GM12874 (cell line): ENCODE results near the gene QRICH2.

Experiments
- TF ChIP-seq, protein P1 (sequence below): IDR thresholded peaks from 2 replicates; pipeline ENCODE4 v1.5.1; 2011; ENCODE audit warnings: low read depth, mild to moderate bottlenecking, control low read depth, low read length, moderate library complexity; ENCODE audit not compliant: insufficient read depth

QRICH2 gene

DNA sequence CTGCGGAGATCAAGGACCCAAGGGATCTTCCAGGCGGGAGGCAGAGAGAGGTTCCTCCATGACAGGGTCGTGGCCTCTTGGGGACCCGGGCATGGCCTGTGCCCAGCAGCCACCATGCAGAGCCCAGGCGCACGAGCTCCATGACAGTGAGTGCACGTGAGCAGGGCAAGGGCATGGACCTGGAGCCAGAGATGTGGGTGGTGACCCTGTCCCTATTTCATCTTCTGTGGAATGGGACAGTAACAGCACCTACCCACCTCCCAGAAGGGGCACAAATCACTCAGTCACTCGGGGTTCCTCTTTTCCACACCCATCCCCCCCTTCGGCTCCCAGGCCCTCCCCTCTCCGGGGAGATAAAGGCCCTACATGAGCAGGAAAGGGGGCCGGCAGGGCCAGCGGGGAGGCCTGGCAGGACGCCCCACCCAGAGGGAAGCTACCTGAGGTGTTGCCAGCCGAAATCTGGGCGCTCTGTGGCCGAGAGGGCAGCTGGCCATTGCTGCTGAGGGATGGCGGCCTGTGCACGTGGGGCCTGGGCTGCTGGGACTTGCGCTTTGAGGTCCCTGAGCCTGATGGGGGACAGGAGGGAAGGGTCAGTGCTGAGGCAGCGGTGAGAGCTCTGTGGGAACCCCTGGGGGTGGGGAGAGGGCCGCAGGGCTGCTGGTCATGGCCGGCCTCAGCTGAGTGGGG is 32.6 kb downstream of the QRICH2 start:
- TF ChIP-seq, protein P1, sequence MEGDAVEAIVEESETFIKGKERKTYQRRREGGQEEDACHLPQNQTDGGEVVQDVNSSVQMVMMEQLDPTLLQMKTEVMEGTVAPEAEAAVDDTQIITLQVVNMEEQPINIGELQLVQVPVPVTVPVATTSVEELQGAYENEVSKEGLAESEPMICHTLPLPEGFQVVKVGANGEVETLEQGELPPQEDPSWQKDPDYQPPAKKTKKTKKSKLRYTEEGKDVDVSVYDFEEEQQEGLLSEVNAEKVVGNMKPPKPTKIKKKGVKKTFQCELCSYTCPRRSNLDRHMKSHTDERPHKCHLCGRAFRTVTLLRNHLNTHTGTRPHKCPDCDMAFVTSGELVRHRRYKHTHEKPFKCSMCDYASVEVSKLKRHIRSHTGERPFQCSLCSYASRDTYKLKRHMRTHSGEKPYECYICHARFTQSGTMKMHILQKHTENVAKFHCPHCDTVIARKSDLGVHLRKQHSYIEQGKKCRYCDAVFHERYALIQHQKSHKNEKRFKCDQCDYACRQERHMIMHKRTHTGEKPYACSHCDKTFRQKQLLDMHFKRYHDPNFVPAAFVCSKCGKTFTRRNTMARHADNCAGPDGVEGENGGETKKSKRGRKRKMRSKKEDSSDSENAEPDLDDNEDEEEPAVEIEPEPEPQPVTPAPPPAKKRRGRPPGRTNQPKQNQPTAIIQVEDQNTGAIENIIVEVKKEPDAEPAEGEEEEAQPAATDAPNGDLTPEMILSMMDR: no peak

- TF ChIP-seq, protein P1: no peak
Observed at GRCh38 chr17:76274112-76274956, 33.7 kb downstream of the QRICH2 start.

GRCh38 chr17:76273445-76274111 is 34.5 kb downstream of the QRICH2 start:
- TF ChIP-seq, protein P1: no peak

GRCh38 chr17:76272541-76273444 is 35.3 kb downstream of the QRICH2 start:
- TF ChIP-seq, protein P1: no peak

DNA sequence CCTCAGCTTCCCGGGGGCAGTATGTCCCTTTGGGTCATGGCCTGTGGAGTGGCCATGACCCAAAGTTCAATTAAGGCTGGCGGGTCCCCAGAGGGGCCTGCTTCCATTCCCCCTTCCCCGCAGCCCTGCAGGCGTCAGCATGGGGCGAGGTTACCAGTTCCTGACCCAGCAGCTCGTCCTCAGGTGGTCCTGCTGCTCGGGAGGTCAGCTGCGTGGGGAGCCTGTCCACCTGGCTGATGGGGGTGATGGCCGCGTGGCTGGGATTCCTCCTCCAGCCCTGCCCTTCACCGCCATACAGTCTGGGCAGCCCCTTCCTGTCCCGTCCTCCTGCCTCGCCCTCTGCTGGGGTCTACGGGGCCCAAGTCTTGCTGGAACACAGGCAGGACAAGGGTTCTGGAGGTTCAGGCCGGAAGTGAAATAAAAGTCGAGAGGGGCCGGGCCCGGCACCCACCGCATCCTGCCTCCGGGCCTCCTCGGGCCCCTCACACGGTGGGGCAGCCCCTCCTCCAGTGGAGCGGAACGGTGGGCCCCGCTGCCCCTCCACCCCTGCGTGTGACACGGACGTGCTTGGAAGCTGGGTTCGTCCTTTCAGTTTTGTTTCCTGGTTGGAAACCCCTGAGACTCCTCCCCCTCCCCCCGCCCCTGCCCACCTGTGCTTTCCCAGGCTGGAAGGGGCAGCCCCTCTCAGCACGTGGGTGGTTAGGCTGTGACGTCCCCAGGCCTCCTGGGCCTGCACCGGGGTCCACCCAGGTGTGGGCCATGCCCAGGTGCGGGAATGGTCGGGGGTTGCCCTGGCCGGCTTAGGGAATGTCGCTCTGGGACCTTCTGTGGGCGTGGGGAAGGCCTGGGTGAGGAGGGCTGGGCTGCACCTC is 36.2 kb downstream of the QRICH2 start:
- TF ChIP-seq, protein P1: 0 out of 2 replicates have a peak, but pooled peaks have one; percentile 9
